NCI-H146 (cell line): ENCODE measurements around the gene SCML2.
"Not testable (repeated sequence)": the region's sequence is repeated elsewhere in the genome, so short reads cannot be mapped to it uniquely, and the experiment has no call there.

Experiments used
- DNase-seq: peaks from one replicate; lab custom pipeline; 2025; lab: John Stamatoyannopoulos, UW

SCML2 gene

DNA sequence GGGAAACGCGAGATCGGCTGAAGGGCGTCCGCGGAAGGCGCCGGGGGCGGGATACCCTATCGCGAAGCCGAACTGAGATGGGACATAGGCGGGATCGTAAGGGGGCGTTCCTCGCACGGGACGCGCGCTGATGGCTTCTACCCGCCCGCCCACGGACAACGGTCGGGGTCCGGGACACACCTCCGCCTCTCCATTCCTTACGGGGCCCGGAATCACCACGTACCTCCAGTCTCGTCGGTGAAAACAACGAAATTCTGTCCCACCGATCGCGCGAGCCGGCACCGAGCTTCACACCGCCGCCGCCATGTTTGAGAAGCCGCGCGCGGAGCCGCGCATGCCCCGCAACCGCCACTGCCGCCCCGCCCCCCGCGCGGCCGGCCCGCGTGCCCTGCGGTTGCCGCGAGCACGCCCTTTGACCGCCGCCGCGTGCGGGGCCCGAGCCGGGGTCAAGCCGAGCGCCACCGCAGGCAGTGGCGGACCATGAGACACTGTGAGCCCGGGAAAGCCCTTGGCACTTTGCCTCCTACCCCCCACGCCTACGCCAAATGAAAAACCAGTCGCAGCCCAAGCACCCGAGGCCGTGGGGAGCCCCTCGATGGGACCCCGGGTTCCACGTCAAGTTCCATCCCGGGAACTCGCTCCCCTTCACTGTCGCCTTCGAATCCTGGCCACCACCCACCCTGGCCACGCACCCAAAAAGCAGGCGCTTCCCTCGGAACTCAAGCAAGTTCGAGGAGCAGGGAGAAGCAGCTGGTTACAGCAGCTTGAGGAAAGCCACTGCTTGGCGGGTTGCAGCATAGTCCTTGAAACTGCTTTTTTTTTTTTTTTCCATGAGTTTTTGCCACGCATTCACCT is at the start of gene SCML2:
Gene SCML2, minus strand, starts transcription at position 320 of the 855 bp plus-strand sequence. CDS start 20,617 bp downstream, outside the sequence.
- peak; percentile 63 for DNase-seq

DNA sequence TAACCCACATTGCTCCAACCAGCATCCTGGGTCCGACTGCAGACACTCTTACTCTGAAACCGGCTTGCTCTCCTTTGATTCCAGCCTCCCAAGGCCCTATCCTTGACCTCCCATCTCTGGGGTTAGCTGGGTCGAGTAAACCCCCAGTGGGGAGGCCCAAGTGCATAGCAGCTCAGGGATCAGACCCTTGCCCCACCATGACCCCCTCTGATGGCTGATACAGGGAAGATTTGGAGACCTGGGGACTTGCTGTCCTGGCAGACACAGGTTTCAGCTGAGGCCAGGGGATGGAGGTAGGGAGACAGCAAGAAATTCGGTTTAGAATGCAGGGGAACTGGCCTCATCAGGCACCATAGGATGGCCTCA is 47.3 kb upstream of the SCML2 start:
- DNase-seq, result no peak

DNA sequence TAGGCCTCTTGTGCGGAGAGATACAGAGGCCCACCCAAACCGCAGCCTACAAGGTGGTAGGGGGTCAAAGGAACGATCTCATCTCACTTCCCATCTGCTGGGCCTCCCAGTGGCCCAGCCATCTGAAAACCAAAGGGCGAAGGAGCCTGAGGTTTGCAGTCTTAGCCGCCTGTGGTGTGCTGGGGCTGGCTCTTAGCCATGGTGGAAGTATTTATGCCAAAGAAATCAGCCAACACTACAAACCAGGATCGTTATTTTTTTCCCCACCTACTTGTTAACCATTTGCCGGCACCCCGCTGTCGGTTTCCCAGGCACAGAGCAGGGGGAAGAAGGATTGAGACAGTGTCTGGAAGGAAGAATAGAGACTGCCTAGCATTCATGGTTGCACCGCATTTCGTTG is 40.0 kb upstream of the SCML2 start:
- DNase-seq, result no peak

DNA sequence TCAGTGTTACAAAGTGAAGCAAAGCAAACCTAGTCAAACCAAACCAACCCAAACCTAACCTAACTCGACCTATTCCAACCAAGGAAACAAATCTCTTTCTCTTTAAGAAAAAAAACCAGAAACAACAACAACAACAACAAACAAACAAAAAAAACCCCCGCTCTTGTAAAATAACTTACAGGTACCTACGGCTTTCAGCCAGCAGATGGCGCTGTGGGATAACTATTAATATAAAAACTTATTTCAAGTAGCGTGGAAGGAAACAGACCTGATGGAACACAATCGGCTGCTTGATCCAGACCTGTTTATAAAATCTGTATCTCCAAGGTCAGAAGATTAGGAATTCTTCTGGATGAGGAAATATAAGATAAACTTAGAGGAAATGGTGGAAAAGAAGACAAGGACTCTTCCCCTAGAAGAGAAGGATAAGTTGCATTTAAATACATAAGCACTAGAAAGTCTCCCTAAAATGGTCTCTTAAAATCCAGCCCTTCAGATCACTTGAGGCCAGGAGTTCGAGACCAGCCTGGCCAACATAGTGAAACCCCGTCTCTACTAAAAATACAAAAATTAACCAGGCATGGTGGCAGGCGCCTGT is 36.6 kb upstream of the SCML2 start:
- DNase-seq, result peak; percentile 41

DNA sequence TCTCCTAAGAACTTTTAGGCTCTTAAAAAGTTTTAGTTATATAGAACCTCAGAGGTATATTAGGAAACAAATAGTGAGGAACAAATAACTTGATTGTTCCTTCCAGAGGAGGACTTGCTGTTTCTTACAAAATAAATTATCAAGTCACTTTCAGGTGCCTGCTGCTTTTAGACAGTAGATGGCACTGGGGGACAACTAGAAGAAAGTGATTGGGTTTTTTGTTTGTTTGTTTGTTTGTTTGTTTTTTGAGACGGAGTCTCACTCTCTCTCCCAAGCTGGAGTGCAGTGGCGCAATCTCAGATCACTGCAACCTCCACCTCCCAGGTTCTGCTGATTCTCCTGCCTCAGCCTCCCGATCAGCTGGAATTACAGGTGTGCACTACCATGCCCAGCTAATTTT is 35.5 kb upstream of the SCML2 start:
- DNase-seq, result no peak

DNA sequence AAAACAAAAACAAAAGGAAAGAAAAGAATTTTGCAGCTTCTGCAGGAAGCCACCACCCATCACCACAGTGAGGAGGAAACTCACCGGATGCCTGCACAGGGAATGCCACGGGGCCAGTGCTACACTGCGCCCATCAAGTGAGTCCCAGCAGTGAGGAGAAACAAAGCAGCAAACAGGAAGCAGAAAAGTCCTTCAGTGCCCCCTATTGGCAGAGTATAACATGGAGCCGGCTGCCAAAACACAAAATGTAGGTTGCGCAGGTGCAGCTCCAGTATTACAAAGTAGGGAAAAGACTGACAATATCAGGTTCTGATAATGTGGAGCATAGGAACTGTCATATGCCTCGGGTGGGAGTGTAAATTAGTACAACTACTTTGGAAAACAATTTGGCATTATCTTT is 23.3 kb upstream of the SCML2 start:
- DNase-seq, result peak; percentile 48

DNA sequence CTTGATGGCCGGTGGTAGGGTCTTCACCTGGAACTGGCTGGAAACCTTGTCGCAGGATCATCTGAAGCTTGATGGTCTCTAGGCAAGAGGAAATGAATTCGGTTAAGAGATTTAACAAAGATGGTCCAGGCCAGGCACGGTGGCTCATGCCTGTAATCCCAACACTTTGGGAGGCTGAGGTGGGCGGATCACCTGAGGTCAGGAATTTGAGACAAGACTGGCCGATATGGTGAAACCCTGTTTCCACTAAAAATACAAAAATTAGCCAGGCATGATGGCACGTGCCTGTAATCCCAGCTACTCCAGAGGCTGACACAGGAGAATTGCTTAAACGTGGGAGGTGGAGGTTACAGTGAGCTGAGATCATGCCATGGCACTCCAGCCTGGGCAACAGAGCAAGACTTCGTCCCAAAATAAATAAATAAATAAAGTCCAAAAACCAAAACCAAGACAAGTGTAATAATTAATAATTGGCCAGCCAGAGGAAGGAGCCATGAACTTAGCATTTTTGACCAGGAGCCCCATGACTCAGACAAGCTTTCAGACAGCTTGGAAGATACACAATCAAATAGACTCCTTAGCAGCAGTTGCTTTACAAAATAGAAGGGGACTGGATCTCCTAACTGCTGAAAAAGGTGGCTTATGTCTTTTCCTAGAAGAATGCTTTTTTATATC is 20.8 kb upstream of the SCML2 start:
- DNase-seq, result not testable (repeated sequence)

DNA sequence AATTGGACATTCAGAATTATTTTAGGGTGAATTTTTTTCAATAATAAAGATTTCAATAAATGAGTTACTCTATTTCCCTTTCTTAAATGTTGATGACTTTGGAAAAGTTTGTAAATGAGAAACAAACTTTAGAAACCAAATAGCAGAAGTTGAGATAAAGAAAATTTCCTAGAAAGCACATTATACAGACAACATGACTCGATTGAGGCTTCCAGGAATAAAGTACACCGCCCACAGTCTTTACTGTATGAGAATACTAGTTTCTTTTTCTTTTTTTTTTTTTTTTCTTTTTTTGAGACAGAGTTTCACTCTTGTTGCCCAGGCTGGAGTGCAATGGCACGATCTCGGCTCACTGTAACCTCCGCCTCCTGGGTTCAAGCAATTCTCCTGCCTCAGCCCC is 14.6 kb upstream of the SCML2 start:
- not testable (repeated sequence) for DNase-seq

DNA sequence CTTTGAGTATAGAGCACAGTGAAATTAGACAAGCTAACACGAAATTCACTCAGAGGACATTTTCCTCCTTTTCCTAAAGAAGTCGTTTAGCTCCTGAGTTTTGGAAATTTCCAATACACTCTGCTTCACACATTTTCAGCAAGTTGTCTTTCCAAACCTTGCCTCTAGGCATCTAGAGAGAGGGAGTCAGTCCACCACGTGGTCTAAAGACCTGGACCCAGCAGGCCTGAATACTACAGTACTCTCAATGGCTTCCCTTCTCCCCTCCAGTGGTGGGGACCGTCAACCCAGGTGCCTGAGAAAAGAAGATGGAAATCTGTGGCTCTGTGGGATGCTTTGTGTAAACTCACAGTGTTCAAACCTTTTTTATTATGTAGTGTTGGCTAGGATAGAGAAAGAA is 13.9 kb upstream of the SCML2 start:
- DNase-seq, result no peak

DNA sequence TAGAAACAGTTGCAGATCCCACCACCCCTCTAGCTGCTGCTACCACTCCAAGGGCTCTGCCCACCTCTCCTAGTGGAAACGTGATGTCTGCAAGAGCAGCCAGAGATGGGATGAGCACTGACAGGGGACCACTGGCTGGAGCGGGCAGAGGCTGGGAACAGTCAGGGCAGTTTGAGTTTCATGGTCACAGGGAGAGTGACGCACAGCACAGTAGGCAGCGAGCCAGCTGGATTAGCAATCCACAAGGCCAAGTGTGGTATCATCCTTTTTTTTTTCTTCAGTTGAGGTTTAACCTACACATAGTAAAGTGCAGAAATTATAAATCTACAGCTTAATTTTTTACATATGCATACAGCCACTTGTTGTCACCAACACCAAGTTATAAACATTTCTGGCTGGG is 6.4 kb upstream of the SCML2 start:
- no peak for DNase-seq

DNA sequence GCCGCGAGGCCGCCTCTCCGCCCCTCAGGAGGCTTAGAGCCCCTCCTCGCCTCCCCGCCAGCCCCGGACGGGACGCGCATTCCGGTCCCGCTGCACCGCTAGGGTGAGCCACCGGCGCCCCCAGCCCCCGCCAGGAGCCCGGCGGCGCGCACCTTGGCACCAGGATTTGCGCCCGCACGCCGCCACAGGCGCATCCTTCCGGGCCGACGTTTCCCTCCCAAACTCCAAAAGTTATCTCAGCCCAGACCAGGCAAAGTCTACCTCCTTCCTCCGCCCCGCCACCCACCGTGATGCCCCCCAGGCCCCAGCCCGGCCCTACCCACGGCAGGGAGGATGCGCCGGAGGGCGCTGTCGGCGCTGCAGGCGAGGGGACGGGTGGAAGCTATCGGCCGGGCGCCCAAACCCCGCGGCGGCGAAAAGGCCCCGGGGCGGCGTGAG is 538 bp downstream of the SCML2 start:
- peak; percentile 37 for DNase-seq

DNA sequence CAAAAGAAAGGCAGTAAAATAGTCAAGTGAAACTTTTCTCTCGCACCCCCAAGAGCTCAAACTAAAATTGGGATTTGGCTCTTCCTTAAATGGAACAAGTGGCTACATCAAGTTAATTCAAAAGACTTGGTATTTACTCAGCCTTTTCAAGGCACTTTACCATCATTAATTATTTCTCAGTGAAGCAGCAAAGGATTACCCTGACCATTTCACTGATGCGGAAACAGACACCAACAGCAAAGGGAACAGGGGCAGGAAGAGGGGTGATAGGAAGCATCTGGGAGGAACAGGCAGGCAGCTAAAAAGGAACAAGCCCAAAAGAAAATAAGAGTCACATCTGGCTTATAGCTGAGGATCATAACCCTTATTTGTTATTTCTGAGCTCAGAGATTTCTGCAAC is 2.7 kb downstream of the SCML2 start:
- no peak for DNase-seq

DNA sequence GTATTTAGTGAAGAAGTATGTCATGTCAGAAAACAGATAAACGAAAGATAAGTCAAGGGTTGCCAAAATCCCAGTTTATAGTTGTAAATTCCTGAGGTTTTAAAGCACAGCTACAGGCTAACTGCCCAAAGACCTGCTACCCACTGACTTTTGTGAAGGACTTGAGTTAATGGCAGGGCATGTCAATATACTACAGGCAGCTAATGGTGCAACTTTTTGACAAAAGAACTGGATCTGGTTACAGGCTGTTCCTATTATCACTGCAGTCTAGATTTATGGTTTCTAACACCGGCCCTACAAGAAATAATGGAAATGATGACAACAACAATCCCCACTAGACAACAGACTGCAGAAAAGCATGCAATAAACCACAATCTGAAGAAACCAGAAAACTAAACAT is 6.4 kb downstream of the SCML2 start:
- peak; percentile 9 for DNase-seq

DNA sequence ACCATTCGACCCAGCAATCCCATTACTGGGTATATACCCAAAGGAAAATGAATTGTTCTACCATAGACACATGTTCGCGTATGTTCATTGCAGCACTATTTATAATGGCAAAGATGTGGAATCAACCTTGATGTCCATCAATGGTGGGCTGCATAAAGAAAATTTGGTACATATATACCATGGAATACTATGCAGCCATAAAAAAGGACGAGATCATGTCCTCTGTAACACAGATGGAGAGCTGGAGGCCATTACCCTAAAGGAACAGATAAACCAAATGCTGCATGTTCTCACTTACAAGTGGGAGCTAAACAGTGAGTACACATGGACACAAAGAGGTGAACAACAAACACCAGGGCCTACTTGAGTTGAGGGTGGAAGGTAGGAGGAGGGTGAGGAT is 45.1 kb downstream of the SCML2 start:
- no peak for DNase-seq

DNA sequence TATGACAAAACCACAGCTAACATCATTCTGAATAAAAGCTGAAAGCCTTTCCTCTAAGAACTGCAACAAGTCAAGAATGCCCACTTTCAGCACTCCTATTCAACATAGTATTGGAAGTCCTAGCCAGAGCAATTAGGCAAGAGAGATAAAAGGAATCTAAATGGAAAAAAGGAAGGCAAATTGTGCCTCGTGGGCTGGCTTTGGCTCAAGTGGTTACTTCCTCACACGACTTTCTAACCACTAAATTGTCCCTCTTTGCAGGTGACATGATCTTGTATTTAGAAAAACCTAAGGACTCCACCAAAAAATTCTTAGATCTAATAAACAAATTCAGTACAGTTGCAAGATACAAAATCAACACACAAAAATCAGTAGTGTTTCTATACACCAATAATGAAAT is 57.2 kb downstream of the SCML2 start:
- DNase-seq, result no peak

DNA sequence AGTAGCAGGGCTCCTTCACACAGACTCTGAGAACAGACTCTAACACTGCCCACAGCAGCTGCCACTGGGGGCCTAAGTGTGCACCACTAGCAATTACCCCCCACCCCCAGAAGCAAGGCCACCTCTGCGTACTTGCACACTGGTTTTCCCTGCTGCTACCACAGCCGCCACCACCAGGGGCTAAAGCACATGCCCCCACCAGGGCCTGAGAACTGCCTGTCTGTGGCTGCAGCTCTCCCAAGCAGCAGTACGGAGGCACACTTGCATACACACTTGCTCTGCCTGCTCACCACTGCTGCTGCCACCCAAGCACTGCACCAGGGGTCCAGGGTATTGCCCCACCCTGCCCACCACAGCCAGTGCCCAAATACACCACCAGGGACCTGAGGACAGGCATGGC is 59.6 kb downstream of the SCML2 start:
- no peak for DNase-seq

DNA sequence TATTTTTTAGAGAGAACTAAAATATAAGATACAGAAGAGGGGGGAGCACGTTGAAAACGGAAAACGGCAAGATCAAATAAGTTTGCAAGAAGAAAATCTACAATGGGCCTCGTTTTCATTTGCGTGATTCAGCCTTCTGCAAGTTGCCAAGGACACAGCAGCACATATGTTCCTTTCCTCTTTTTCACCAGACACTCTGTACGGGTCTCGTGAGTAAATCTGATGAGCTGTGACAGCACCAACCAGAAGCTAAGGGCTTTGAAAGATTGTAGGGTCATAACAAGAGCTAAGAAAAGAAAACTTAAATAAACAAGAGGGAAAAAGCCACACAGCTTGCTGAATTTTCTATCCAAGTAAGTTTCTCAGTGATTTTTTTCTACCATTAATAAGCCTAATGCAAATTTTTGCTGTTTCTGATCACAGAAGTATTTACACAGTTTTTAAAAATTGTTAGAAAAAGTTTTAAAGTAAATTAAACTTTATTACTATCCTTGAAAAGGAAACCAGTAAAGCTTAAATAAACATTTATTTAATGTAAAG is 63.4 kb downstream of the SCML2 start:
- no peak for DNase-seq

DNA sequence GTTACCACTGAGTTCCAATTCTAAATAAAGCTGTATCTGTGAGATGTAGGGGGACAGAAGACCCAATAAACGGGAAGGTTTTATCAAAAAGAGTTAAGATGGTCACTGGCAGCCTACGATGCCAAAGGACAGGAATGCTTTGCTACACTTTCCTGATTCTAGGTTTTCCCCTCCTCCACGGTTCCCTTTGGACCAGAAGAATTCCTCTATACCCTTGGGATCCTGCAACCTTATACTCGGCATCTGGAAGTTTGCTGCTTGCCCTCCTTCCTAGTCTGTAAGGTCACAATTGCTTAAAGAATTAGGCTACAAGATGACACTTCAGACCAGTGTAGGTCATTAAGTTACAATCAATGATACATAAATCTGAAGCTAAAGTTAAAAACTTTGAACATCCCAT is 64.3 kb downstream of the SCML2 start:
- DNase-seq, result no peak

DNA sequence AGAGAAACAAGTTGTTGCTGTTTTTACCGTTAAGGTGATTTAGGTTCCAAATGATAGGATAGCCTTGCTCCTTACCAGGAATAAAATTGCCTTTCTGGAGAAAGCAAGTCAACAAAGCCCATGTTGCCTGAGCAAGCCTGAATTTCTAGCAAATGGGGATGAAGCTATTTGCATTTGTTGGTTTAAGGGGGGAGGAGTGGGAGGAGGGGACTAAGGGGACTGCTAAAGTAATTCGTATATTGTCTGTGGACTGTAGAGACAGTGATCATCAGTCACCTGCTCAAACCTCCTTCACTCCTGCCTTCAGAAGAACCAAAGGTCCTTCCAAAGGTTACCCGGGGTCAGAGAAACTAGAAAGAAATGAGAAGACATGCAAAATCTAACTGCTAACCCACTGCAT is 65.8 kb downstream of the SCML2 start:
- DNase-seq, result peak; percentile 0

DNA sequence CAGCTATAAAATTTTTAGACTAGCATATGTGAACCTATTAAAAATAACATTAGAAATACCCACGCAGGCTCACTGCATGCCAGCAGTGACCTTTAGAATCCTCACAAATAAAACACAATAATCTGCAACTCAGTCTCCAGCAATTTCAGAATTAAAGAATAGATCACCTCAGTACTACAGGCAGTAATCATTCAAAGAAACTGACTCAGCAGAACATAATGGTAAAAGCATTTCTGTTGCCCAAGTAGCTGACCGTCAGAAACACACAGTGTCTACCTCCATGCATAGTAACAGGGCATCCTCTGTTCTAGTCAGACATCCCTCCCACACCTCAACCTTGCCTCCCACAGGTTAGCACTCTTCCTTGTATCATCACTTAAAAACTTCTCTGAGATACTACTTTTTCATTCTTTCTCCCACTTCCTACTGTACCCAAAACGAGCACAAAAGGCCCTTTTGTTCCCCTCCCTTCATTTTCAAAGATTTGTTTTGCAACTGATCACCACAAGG is 68.1 kb downstream of the SCML2 start:
- DNase-seq, result no peak

DNA sequence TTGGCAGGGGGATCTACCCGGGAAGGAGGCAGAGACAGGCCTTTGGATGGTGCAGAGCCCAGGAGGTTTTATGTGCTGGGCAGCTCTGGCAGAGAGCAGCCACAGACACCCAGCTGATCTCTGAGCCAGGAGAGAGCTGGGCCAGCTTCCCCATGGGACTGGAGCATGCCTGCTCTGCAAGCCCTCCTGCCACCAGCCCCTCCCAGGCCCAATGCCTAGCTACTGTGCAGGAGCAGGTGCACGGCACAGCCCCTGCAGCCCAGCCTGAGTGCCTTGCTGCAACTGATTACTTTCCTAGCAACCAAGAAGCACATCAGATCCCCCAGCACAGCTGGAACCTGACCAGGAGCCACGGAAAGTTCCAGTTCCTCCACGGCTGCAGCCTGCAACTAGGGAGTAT is 76.0 kb downstream of the SCML2 start:
- peak; percentile 3 for DNase-seq

DNA sequence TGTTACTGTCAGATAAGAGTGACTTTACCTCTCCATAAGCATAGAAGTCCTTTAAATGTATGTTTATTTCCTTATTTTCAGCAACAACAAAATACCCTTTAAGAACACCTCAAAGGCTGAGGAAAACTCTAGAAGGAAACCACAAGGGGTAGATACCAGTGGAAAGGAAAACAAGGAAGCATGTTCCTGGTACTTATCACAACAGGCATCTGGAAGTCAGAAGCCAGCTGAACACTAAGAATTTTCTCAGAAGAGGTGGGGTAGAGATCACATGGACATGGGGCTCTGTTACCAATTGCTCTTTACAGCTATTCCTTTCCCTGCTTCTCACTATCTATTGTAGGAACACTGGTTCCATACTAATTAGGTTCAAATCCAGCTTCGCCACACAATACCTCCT is 82.3 kb downstream of the SCML2 start:
- no peak for DNase-seq

DNA sequence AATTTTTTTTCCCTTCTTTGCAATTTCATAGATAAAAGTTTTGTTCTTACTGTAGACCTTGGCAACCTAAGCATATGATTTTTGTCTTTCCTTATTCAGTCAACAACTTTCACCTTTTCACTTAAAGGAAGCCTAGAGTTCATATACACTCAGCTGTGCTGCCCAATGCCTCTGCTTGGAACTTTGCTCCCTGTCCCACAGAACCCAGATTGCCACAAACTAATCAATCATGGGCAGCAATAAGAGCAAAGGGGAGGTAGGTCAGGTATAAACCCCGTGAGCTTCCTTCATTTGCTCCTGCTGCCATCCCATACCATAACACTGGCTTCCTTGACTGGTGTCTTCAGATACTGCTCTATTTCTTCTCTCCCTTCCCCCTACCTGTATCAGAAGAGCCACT is 82.8 kb downstream of the SCML2 start:
- DNase-seq, result no peak
